ENCODE measurements around the gene ATP12A.

- TF ChIP-seq CTCF (conservative IDR thresholded peaks at IDR 0.05; ENCODE audit: low read length) (no peak), EZH2phosphoT487 (IDR thresholded peaks at IDR 0.05; ENCODE audit: borderline replicate concordance) (no peak)
Observed at GRCh38 chr13:24700539-24700938, 20.3 kb downstream of the ATP12A start.
